ENCODE measurements around the gene NMU. TPM values are rescaled to one million over a fixed set of nuclear protein-coding genes. Genes with fewer than 3 reads are reported as not detected.
"Not testable (repeated sequence)": the region's sequence is repeated elsewhere in the genome, so short reads cannot be mapped to it uniquely, and the experiment has no call there.

NMU gene
- total and polyA plus RNA-seq, 2 experiments from 2014 or later, result 40.2 to 96.3 TPM

GRCh38 chr4:55684276-55684675, 48.2 kb upstream of the NMU start:
- Mint-ChIP-seq H3K9me3 (peaks cover 4% of the 10 kb centered on the region; the same call in 2 of the 3 replicates), H3K27me3 (ENCODE audit: insufficient read depth, low read depth, poor library complexity) (no peaks in the 10 kb centered on the region), H3K36me3 (ENCODE audit: low read depth) (no peaks in the 10 kb centered on the region), H3K4me1 (peaks cover 13% of the 10 kb centered on the region), H3K27ac (no peak overlapping the region), H3K4me3 (no peak overlapping the region)
- Histone ChIP-seq H4K20me1 (replicated peaks; ENCODE audit: insufficient read depth) (no peaks in the 10 kb centered on the region), H3K79me2 (replicated peaks; ENCODE audit: insufficient read depth) (no peaks in the 10 kb centered on the region), H3K36me3 (ENCODE audit: insufficient read depth) (no peaks in the 10 kb centered on the region), H2AFZ (no peak overlapping the region), H3K27me3 (ENCODE audit: insufficient read depth) (no peaks in the 10 kb centered on the region), H3K9me2 (ENCODE audit: insufficient read depth) (no peaks in the 10 kb centered on the region), H3K4me2 (no peak overlapping the region), H3K4me1 (ENCODE audit: insufficient read depth) (peaks cover 7% of the 10 kb centered on the region), H3K4me3 (no peak overlapping the region), H3K27ac (ENCODE audit: low read depth) (no peak overlapping the region), H3F3A (replicated peaks; ENCODE audit: low read depth) (no peaks in the 10 kb centered on the region)
- DNase-seq (ENCODE audit: low spot score) (no peak), ATAC-seq (no peak)
- TF ChIP-seq ETS1 (IDR thresholded peaks at IDR 0.05) (no peak), EZH2phosphoT487 (IDR thresholded peaks at IDR 0.05; ENCODE audit: unreplicated experiment) (no peak)

GRCh38 chr4:55682797-55683196, 46.7 kb upstream of the NMU start:
- H3K36me3 ChIP-seq (ENCODE audit: insufficient read depth); ATAC-seq; H3K27ac ChIP-seq (ENCODE audit: low read depth); DNase-seq (ENCODE audit: low spot score); H2AFZ ChIP-seq; H3K4me3 Mint-ChIP-seq; H3K27ac Mint-ChIP-seq; H3K4me2 ChIP-seq; H3K79me2 ChIP-seq (replicated peaks; ENCODE audit: insufficient read depth); H3K4me3 ChIP-seq; H4K20me1 ChIP-seq (replicated peaks; ENCODE audit: insufficient read depth); H3K27me3 Mint-ChIP-seq (ENCODE audit: insufficient read depth, low read depth, poor library complexity); H3K27me3 ChIP-seq (ENCODE audit: insufficient read depth); H3K9me2 ChIP-seq (ENCODE audit: insufficient read depth); H3K9me3 Mint-ChIP-seq; H3F3A ChIP-seq (replicated peaks; ENCODE audit: low read depth); H3K36me3 Mint-ChIP-seq (ENCODE audit: low read depth); H3K4me1 ChIP-seq (ENCODE audit: insufficient read depth): not testable (repeated sequence)
- peaks cover 13% of the 10 kb centered on the region for H3K4me1 Mint-ChIP-seq

GRCh38 chr4:55682295-55682694, 46.2 kb upstream of the NMU start:
- peaks cover 13% of the 10 kb centered on the region for H3K4me1 Mint-ChIP-seq
- Histone ChIP-seq H3K4me2 (no peak overlapping the region), H3K4me1 (ENCODE audit: insufficient read depth) (peaks cover 7% of the 10 kb centered on the region), H3K9me2 (ENCODE audit: insufficient read depth) (no peaks in the 10 kb centered on the region), H4K20me1 (replicated peaks; ENCODE audit: insufficient read depth) (no peaks in the 10 kb centered on the region), H3K36me3 (ENCODE audit: insufficient read depth) (no peaks in the 10 kb centered on the region), H3F3A (replicated peaks; ENCODE audit: low read depth) (no peaks in the 10 kb centered on the region), H3K27me3 (ENCODE audit: insufficient read depth) (no peaks in the 10 kb centered on the region), H3K79me2 (replicated peaks; ENCODE audit: insufficient read depth) (no peaks in the 10 kb centered on the region), H3K27ac (ENCODE audit: low read depth) (no peak overlapping the region), H3K4me3 (no peak overlapping the region), H2AFZ (no peak overlapping the region)
- H3K27ac Mint-ChIP-seq, result no peak overlapping the region
- ATAC-seq (no peak), DNase-seq (ENCODE audit: low spot score) (no peak)
- H3K27me3 Mint-ChIP-seq (ENCODE audit: insufficient read depth, low read depth, poor library complexity), result no peaks in the 10 kb centered on the region
- H3K36me3 Mint-ChIP-seq (ENCODE audit: low read depth), result no peaks in the 10 kb centered on the region
- H3K9me3 Mint-ChIP-seq, result peaks cover 4% of the 10 kb centered on the region; the same call in 2 of the 3 replicates
- H3K4me3 Mint-ChIP-seq, result no peak overlapping the region
- TF ChIP-seq EZH2phosphoT487 (IDR thresholded peaks at IDR 0.05; ENCODE audit: unreplicated experiment) (no peak), ZNF114 (CRISPR knock-in tag; IDR thresholded peaks at IDR 0.05) (no peak), CTCF (conservative IDR thresholded peaks at IDR 0.05; ENCODE audit: low read depth in 2 of 2) (no peak), STAT1 (IDR thresholded peaks at IDR 0.05; ENCODE audit: unreplicated experiment) (no peak), POLR2AphosphoS5 (IDR thresholded peaks at IDR 0.05; ENCODE audit: low read depth) (no peak), CREB1 (CRISPR knock-in tag; IDR thresholded peaks at IDR 0.05; ENCODE audit: low read depth) (no peak), ZNF331 (CRISPR knock-in tag; IDR thresholded peaks at IDR 0.05; ENCODE audit: low read depth) (no peak), NANOG (IDR thresholded peaks at IDR 0.05; ENCODE audit: borderline replicate concordance) (no peak), ETS1 (IDR thresholded peaks at IDR 0.05) (no peak), REST (IDR thresholded peaks at IDR 0.05; ENCODE audit: unreplicated experiment) (no peak), JUNB (IDR thresholded peaks at IDR 0.05; ENCODE audit: unreplicated experiment) (no peak)

Measured in GM23338 (cell line).